ENCODE results near the gene USH2A. TPM values are rescaled to one million over a fixed set of nuclear protein-coding genes. Genes with fewer than 3 reads are reported as not detected.

USH2A gene
- total and polyA plus RNA-seq, 4 experiments from 2014 or later: not detected

DNA sequence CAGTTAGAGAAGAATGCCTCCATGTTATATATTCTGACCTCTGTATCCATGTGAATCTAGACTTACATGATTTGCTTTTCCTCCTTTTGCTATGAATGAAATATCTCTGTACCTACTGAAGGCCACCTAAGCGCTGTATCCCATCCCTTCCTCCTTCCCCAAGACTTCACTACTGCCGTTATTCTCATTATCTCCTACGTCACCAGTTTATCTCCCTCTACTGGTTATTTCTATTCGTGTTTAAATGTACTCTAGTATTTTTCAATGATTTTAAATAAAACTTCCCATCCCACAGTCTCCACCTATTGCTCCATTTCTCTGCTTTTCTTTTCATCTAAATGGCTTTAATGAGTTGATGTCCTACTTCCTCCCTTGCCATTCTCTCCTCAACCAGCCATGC is 746.1 kb downstream of the USH2A start:
- Histone ChIP-seq H3K4me1 (ENCODE audit: insufficient read depth, low read length) (no peaks in the 10 kb centered on the region), H3K4me3 (ENCODE audit: low read length in 2 of 2) (no peak overlapping the region), H3K27ac (ENCODE audit: low read depth, low read length) (no peak overlapping the region), H3K9me3 (ENCODE audit: control insufficient read depth in 1 of 2, low read length in 2 of 2) (no peaks in the 10 kb centered on the region), H3K36me3 (ENCODE audit: insufficient read depth, low read length) (no peaks in the 10 kb centered on the region), H3K27me3 (ENCODE audit: insufficient read depth, low read length) (no peaks in the 10 kb centered on the region)
- CTCF ChIA-PET (ENCODE audit: partially characterized antibody): no interaction called here
- Mint-ChIP-seq H3K27ac (no peak overlapping the region), H3K4me3 (no peak overlapping the region), H3K4me1 (no peaks in the 10 kb centered on the region), H3K9me3 (peaks cover 0 to 3% (median under 1%) of the 10 kb centered on the region in 8 donors), H3K36me3 (no peaks in the 10 kb centered on the region), H3K27me3 (no peaks in the 10 kb centered on the region)
- intact Hi-C loops (cut with micrococcal nuclease): no loop called here
- no peak for DNase-seq
- POLR2A ChIA-PET (ENCODE audit: partially characterized antibody): no interaction called here

DNA sequence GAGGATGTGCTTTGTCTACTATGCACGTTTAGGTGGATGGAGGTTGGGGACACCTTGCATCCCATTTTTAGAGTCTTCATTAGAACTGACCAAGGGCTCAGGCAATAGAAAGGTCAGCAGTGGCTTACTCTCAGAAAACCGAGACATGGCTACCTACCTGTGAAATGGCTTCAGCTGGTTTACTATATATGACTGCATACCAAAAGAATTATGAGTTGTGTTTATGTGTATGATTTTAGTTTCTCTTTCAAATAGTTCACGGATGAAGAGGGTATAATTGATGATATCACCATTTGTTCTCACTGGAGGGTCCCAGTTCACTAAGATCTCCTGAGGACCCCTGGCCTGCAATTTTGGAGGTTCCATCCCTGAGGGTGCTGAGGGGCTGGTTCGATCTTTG is 749.3 kb downstream of the USH2A start:
- no peaks in the 10 kb centered on the region for H3K27me3 Mint-ChIP-seq

DNA sequence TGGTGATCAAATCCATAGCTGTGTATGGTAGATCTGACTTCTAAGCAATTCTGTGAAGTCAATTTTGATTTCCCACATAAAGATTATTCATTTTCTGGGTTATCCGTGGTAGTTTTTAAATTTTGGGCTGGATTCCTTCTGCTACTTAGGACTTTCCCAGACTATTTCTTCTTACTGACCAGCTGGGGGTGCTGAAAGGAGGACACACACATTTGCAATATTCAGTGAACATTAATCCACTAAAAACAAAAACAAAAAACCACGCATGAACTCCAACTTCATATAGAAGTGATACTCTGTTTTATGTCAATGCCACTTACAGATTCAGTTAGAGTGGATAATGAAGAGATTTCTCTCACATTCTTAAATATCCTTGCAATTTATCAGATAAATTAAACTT is 750.8 kb downstream of the USH2A start:
- Histone ChIP-seq H3K9me3 (ENCODE audit: control insufficient read depth in 1 of 2, low read length in 2 of 2) (no peaks in the 10 kb centered on the region), H3K4me1 (ENCODE audit: insufficient read depth, low read length) (no peaks in the 10 kb centered on the region), H3K27ac (ENCODE audit: low read depth, low read length) (no peak overlapping the region), H3K36me3 (ENCODE audit: insufficient read depth, low read length) (no peaks in the 10 kb centered on the region), H3K4me3 (ENCODE audit: low read length in 2 of 2) (no peak overlapping the region), H3K27me3 (ENCODE audit: insufficient read depth, low read length) (no peaks in the 10 kb centered on the region)
- no peaks in the 10 kb centered on the region for H3K4me1 Mint-ChIP-seq
- no peak for DNase-seq
- H3K4me3 Mint-ChIP-seq: no peak overlapping the region
- ChIA-PET CTCF (ENCODE audit: partially characterized antibody) (no interaction called here), POLR2A (ENCODE audit: partially characterized antibody) (no interaction called here)
- H3K9me3 Mint-ChIP-seq: peaks cover 0 to 7% (median 2%) of the 10 kb centered on the region in 8 donors
- intact Hi-C loops (cut with micrococcal nuclease): no loop called here
- no peaks in the 10 kb centered on the region for H3K36me3 Mint-ChIP-seq
- H3K27ac Mint-ChIP-seq: no peak overlapping the region
- no peaks in the 10 kb centered on the region for H3K27me3 Mint-ChIP-seq

More for the DNA sequence above, 749.3 kb downstream of the USH2A start:
- POLR2A ChIA-PET (ENCODE audit: partially characterized antibody): no interaction called here
- CTCF ChIA-PET (ENCODE audit: partially characterized antibody): no interaction called here
- Histone ChIP-seq H3K27ac (ENCODE audit: low read depth, low read length) (no peak overlapping the region), H3K4me1 (ENCODE audit: insufficient read depth, low read length) (no peaks in the 10 kb centered on the region), H3K9me3 (ENCODE audit: control insufficient read depth in 1 of 2, low read length in 2 of 2) (no peaks in the 10 kb centered on the region), H3K36me3 (ENCODE audit: insufficient read depth, low read length) (no peaks in the 10 kb centered on the region), H3K27me3 (ENCODE audit: insufficient read depth, low read length) (no peaks in the 10 kb centered on the region), H3K4me3 (ENCODE audit: low read length in 2 of 2) (no peak overlapping the region)
- no peak overlapping the region for H3K27ac Mint-ChIP-seq
- no peaks in the 10 kb centered on the region for H3K36me3 Mint-ChIP-seq
- H3K4me1 Mint-ChIP-seq: no peaks in the 10 kb centered on the region
- H3K4me3 Mint-ChIP-seq: no peak overlapping the region
- intact Hi-C loops (cut with micrococcal nuclease): no loop called here
- no peak for DNase-seq
- peaks cover 0 to 7% (median 2%) of the 10 kb centered on the region in 8 donors for H3K9me3 Mint-ChIP-seq

DNA sequence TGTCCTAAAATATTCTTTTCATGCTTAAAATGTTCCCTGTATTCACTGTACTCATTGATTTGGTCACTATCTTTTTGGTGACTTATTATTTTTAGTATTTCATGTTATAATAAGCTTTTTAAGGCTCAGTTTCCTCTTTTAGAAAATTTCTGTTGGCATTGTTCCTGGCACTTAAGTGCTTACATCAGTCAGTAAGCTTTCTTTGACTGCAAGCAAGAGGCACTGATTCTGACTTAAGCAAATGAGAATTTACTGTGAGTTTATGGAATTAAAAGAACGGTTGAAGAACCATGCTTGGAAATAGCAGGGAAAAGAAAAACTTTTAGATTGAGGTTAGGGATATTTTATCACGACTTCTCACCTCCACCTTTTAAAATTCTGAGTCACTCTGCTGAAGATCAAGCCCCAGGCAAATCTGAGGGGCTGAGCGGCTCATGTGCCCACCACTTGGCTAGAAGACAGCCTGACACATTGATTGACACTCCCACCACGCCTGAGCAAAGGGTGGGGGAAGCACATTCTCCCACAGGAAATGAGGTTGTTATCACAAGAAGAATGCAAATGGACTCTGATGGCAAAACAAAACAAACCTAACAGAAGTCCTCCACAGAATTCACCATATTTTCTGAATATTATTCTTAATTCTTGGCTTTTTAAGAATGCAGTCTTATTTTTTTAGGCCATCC is 753.3 kb downstream of the USH2A start:
- intact Hi-C loops (cut with micrococcal nuclease): no loop called here

DNA sequence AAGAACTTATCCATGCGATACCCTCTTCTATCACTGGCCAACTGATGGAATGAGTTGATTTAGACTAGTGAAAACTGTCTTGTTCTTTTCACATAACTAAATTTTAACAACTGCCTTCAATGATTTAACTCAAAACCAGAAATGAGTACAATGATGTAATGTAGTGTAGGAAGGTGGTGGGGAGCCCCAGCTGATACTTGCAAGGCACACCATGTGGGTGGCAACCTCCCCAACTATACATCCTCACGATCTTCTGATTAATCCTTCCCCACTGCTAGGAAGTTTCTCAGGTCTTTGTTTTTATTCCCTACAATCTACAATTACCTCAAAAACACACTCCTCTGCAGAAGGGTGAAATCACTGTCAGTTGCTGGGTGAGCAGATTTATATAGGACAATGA is 755.5 kb downstream of the USH2A start:
- DNase-seq: no peak
- no peaks in the 10 kb centered on the region for H3K27me3 ChIP-seq (ENCODE audit: insufficient read depth, low read length)
- peaks cover 0 to 7% (median 2%) of the 10 kb centered on the region in 8 donors for H3K9me3 Mint-ChIP-seq
- H3K4me3 ChIP-seq (ENCODE audit: low read length in 2 of 2): no peak overlapping the region
- no peak overlapping the region for H3K27ac ChIP-seq (ENCODE audit: low read depth, low read length)
- no peaks in the 10 kb centered on the region for H3K4me1 Mint-ChIP-seq
- POLR2A ChIA-PET (ENCODE audit: partially characterized antibody): no interaction called here
- H3K36me3 ChIP-seq (ENCODE audit: insufficient read depth, low read length): no peaks in the 10 kb centered on the region
- H3K27ac Mint-ChIP-seq: no peak overlapping the region
- CTCF ChIA-PET (ENCODE audit: partially characterized antibody): no interaction called here
- no peak overlapping the region for H3K4me3 Mint-ChIP-seq
- no peaks in the 10 kb centered on the region for H3K4me1 ChIP-seq (ENCODE audit: insufficient read depth, low read length)
- H3K36me3 Mint-ChIP-seq: no peaks in the 10 kb centered on the region
- H3K9me3 ChIP-seq (ENCODE audit: control insufficient read depth in 1 of 2, low read length in 2 of 2): no peaks in the 10 kb centered on the region
- intact Hi-C loops (cut with micrococcal nuclease): no loop called here
- H3K27me3 Mint-ChIP-seq: no peaks in the 10 kb centered on the region

More for the DNA sequence above, 753.3 kb downstream of the USH2A start:
- ChIA-PET CTCF (ENCODE audit: partially characterized antibody) (no interaction called here), POLR2A (ENCODE audit: partially characterized antibody) (no interaction called here)
- Histone ChIP-seq H3K36me3 (ENCODE audit: insufficient read depth, low read length) (no peaks in the 10 kb centered on the region), H3K9me3 (ENCODE audit: control insufficient read depth in 1 of 2, low read length in 2 of 2) (no peaks in the 10 kb centered on the region), H3K4me1 (ENCODE audit: insufficient read depth, low read length) (no peaks in the 10 kb centered on the region), H3K27me3 (ENCODE audit: insufficient read depth, low read length) (no peaks in the 10 kb centered on the region), H3K4me3 (ENCODE audit: low read length in 2 of 2) (no peak overlapping the region), H3K27ac (ENCODE audit: low read depth, low read length) (no peak overlapping the region)
- Mint-ChIP-seq H3K27ac (no peak overlapping the region), H3K9me3 (peaks cover 0 to 7% (median 2%) of the 10 kb centered on the region in 8 donors), H3K36me3 (no peaks in the 10 kb centered on the region), H3K4me3 (no peak overlapping the region), H3K27me3 (no peaks in the 10 kb centered on the region), H3K4me1 (no peaks in the 10 kb centered on the region)
- DNase-seq: no peak

DNA sequence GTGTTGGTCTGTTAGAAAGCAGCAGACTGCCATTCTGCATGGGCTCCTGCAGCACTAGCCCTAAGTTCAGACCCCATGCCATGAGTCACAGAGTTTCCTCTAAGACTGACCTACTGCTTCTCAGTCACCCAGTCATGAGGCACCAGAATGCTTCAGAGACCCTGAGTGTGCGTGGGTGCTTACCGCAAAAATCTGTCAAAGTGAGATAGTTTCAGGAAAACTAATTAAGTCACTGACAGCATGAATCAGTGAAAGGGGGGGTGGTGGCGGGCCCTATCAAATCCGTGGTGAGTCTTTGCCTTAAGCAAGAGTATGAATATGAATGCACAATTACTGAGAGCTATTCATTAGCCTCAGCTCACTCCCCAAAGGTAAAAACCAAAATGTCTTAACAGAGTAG is 758.0 kb downstream of the USH2A start:
- Mint-ChIP-seq H3K4me1 (no peaks in the 10 kb centered on the region), H3K9me3 (peaks cover 0 to 4% (median 2%) of the 10 kb centered on the region in 8 donors), H3K27ac (no peak overlapping the region), H3K36me3 (no peaks in the 10 kb centered on the region), H3K4me3 (no peak overlapping the region), H3K27me3 (no peaks in the 10 kb centered on the region)
- CTCF ChIA-PET (ENCODE audit: partially characterized antibody): no interaction called here
- H3K4me1 ChIP-seq (ENCODE audit: insufficient read depth, low read length): no peaks in the 10 kb centered on the region
- no peak overlapping the region for H3K4me3 ChIP-seq (ENCODE audit: low read length in 2 of 2)
- no peaks in the 10 kb centered on the region for H3K27me3 ChIP-seq (ENCODE audit: insufficient read depth, low read length)
- H3K36me3 ChIP-seq (ENCODE audit: insufficient read depth, low read length): no peaks in the 10 kb centered on the region
- POLR2A ChIA-PET (ENCODE audit: partially characterized antibody): no interaction called here
- H3K9me3 ChIP-seq (ENCODE audit: control insufficient read depth in 1 of 2, low read length in 2 of 2): no peaks in the 10 kb centered on the region
- no peak overlapping the region for H3K27ac ChIP-seq (ENCODE audit: low read depth, low read length)
- intact Hi-C loops (cut with micrococcal nuclease): no loop called here
- DNase-seq: no peak

DNA sequence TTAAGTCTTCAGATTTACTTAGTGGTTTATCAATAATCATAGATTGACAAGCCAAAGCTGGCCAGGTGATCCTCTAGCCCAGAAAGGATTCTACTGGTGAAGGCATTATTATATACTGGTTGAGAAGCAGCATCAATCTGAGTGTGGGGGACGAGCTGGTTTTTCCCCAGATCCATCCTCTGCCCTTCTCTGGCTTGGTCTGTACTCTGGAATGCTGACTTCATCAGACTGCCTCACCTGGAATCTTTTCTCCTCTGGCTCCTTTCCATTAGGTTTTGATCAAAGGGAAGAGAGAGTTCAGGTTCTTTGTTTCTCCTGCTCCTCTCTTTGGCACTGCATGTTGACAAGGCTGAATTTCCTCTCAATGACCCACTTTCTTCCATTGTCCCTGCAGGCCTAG is 762.2 kb downstream of the USH2A start:
- ChIA-PET POLR2A (ENCODE audit: partially characterized antibody) (no interaction called here), CTCF (ENCODE audit: partially characterized antibody) (no interaction called here)
- no peak for DNase-seq
- H3K9me3 Mint-ChIP-seq: peaks cover 0 to 4% (median 2%) of the 10 kb centered on the region in 8 donors
- Histone ChIP-seq H3K4me1 (ENCODE audit: insufficient read depth, low read length) (no peaks in the 10 kb centered on the region), H3K27me3 (ENCODE audit: insufficient read depth, low read length) (no peaks in the 10 kb centered on the region), H3K9me3 (ENCODE audit: control insufficient read depth in 1 of 2, low read length in 2 of 2) (no peaks in the 10 kb centered on the region), H3K4me3 (ENCODE audit: low read length in 2 of 2) (no peak overlapping the region), H3K27ac (ENCODE audit: low read depth, low read length) (no peak overlapping the region), H3K36me3 (ENCODE audit: insufficient read depth, low read length) (no peaks in the 10 kb centered on the region)
- no peaks in the 10 kb centered on the region for H3K4me1 Mint-ChIP-seq
- H3K27me3 Mint-ChIP-seq: no peaks in the 10 kb centered on the region
- no peak overlapping the region for H3K4me3 Mint-ChIP-seq
- H3K36me3 Mint-ChIP-seq: no peaks in the 10 kb centered on the region
- H3K27ac Mint-ChIP-seq: no peak overlapping the region
- intact Hi-C loops (cut with micrococcal nuclease): no loop called here

DNA sequence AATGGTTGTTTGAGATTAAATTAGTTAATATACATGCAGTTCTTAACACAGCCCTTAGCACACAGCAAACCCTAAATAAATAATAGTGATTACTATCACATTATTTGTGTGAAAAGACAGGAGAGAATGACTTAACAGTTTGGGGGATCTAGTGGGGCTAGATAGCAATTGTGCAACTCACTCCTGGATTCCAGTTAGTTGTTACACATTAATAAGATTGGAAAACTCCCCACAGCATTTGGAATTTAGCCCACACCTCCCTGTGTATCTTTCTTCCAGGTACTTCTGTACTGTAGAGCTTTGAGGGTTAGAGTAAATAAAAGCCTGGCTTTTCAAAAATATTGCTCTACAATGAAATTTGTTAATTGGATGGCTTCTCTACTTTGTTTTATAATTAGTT is 763.0 kb downstream of the USH2A start:
- DNase-seq: no peak
- Mint-ChIP-seq H3K27ac (no peak overlapping the region), H3K36me3 (no peaks in the 10 kb centered on the region), H3K27me3 (no peaks in the 10 kb centered on the region), H3K4me1 (no peaks in the 10 kb centered on the region), H3K4me3 (no peak overlapping the region), H3K9me3 (peaks cover 0 to 4% (median 2%) of the 10 kb centered on the region in 8 donors)
- Histone ChIP-seq H3K9me3 (ENCODE audit: control insufficient read depth in 1 of 2, low read length in 2 of 2) (no peaks in the 10 kb centered on the region), H3K4me3 (ENCODE audit: low read length in 2 of 2) (no peak overlapping the region), H3K4me1 (ENCODE audit: insufficient read depth, low read length) (no peaks in the 10 kb centered on the region), H3K36me3 (ENCODE audit: insufficient read depth, low read length) (no peaks in the 10 kb centered on the region), H3K27ac (ENCODE audit: low read depth, low read length) (no peak overlapping the region), H3K27me3 (ENCODE audit: insufficient read depth, low read length) (no peaks in the 10 kb centered on the region)
- intact Hi-C loops (cut with micrococcal nuclease): no loop called here
- POLR2A ChIA-PET (ENCODE audit: partially characterized antibody): no interaction called here
- CTCF ChIA-PET (ENCODE audit: partially characterized antibody): no interaction called here

All from CD4-positive, alpha-beta memory T cell (primary cell).